Measurements from ENCODE around the gene GNAS.

GNAS gene

DNA sequence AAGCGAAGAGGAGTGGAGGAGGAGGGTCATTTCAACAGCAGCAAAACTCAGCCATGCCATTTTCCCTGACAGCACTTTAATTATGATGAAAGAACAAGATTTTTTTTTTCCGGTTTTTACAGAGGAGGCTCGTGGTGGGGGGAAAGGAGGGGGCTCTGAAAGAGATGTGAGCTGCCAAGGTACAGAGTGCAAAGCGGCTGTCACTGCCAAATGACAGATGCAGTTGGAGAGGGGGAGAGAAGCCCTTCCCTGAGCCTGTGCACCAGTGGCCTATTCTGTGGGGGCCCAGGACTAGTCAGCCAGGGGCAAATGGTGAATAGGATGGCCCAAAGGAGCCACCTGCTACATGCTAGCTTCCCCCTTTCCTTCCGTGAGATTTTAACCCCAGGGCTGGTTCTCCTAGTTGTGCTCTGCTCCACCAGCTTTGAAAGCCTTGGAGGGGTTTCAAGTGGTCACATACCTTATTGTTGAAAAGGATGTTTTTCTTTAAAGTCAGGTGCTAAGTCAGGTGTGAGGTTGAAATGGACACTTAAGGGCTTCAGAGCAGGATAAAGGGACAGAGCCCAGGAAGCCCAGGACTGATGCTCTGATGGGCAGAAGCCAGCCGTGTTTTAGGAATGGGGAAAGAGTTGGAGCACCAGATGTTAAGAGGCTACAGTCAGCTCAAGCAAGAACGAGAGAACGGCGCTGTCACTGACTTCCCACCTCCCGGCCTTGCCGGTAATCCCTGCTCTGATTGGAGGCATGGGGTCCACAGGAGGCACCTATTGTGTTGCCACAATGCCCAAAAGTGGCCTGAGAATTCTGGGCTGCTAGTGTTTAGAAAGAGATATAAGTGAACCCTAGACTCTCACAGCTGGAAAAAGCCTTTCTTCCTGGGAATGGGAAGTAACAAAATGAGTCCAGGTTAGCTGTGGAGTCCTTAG lies 24.8 kb downstream of the GNAS start:
- no peaks in the 10 kb centered on the region for H3K9me3 ChIP-seq (ENCODE audit: insufficient read depth, low read depth, low read length)
- H2AFZ ChIP-seq (ENCODE audit: low read length): peak overlapping the region; percentile 87
- H3K4me3 ChIP-seq (ENCODE audit: low read length, poor library complexity, severe bottlenecking): no peak overlapping the region
- peaks cover 14% of the 10 kb centered on the region for H3K4me1 ChIP-seq (ENCODE audit: insufficient read depth, low read length, poor library complexity, severe bottlenecking)
- H3K9me2 ChIP-seq (replicated peaks; ENCODE audit: low read depth, low read length): no peaks in the 10 kb centered on the region
- no peaks in the 10 kb centered on the region for H3K27me3 ChIP-seq (ENCODE audit: insufficient read depth, low read length, poor library complexity, severe bottlenecking)
- H3F3A ChIP-seq (ENCODE audit: low read depth): no peaks in the 10 kb centered on the region
- peak overlapping the region; percentile 42 for H3K4me2 ChIP-seq (ENCODE audit: low read depth, low read length, poor library complexity, severe bottlenecking)
- H3K9ac ChIP-seq (ENCODE audit: low read depth, low read length, poor library complexity, severe bottlenecking): peak overlapping the region; percentile 12
- H4K20me1 ChIP-seq (ENCODE audit: insufficient read depth, low read length, poor library complexity, severe bottlenecking): no peaks in the 10 kb centered on the region
- H3K36me3 ChIP-seq (ENCODE audit: insufficient read depth, low read length): no peaks in the 10 kb centered on the region
- H3K79me2 ChIP-seq (ENCODE audit: insufficient read depth, low read length): no peaks in the 10 kb centered on the region
- no peak for TF ChIP-seq EZH2phosphoT487 (IDR thresholded peaks at IDR 0.05; ENCODE audit: borderline replicate concordance)
- TF ChIP-seq, protein P1, sequence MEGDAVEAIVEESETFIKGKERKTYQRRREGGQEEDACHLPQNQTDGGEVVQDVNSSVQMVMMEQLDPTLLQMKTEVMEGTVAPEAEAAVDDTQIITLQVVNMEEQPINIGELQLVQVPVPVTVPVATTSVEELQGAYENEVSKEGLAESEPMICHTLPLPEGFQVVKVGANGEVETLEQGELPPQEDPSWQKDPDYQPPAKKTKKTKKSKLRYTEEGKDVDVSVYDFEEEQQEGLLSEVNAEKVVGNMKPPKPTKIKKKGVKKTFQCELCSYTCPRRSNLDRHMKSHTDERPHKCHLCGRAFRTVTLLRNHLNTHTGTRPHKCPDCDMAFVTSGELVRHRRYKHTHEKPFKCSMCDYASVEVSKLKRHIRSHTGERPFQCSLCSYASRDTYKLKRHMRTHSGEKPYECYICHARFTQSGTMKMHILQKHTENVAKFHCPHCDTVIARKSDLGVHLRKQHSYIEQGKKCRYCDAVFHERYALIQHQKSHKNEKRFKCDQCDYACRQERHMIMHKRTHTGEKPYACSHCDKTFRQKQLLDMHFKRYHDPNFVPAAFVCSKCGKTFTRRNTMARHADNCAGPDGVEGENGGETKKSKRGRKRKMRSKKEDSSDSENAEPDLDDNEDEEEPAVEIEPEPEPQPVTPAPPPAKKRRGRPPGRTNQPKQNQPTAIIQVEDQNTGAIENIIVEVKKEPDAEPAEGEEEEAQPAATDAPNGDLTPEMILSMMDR (conservative IDR thresholded peaks at IDR 0.05; ENCODE audit: low read length): no peak

DNA sequence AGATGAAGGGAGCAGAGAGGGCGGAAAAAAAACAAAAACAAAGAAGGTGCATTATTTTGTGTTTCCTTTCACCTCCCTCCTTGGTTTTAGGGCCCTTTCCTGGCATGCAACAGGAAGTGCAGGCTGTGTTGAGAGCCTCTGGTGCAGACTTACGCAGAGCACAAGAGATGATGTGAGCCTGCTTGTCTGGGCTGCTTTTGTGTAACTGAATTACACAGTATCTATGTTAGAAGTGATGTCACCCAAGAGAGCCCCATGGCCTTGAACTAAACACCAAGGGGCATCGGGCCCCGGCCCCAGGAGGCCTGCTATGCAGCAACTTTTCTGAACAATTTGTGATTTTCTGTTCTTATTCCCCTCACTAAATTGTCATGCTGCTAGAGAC lies 25.5 kb downstream of the GNAS start:
- H3K4me3 ChIP-seq (ENCODE audit: low read length, poor library complexity, severe bottlenecking): no peak overlapping the region
- peak overlapping the region; percentile 12 for H3K9ac ChIP-seq (ENCODE audit: low read depth, low read length, poor library complexity, severe bottlenecking)
- peak overlapping the region; percentile 42 for H3K4me2 ChIP-seq (ENCODE audit: low read depth, low read length, poor library complexity, severe bottlenecking)
- H3F3A ChIP-seq (ENCODE audit: low read depth): no peaks in the 10 kb centered on the region
- no peaks in the 10 kb centered on the region for H3K27me3 ChIP-seq (ENCODE audit: insufficient read depth, low read length, poor library complexity, severe bottlenecking)
- H3K9me3 ChIP-seq (ENCODE audit: insufficient read depth, low read depth, low read length): no peaks in the 10 kb centered on the region
- no peaks in the 10 kb centered on the region for H3K9me2 ChIP-seq (replicated peaks; ENCODE audit: low read depth, low read length)
- H2AFZ ChIP-seq (ENCODE audit: low read length): peak overlapping the region; percentile 87
- H4K20me1 ChIP-seq (ENCODE audit: insufficient read depth, low read length, poor library complexity, severe bottlenecking): no peaks in the 10 kb centered on the region
- no peaks in the 10 kb centered on the region for H3K36me3 ChIP-seq (ENCODE audit: insufficient read depth, low read length)
- TF ChIP-seq, protein P1 (conservative IDR thresholded peaks at IDR 0.05; ENCODE audit: low read length): no peak
- TF ChIP-seq EZH2phosphoT487 (IDR thresholded peaks at IDR 0.05; ENCODE audit: borderline replicate concordance): no peak
- H3K4me1 ChIP-seq (ENCODE audit: insufficient read depth, low read length, poor library complexity, severe bottlenecking): peaks cover 14% of the 10 kb centered on the region
- H3K79me2 ChIP-seq (ENCODE audit: insufficient read depth, low read length): no peaks in the 10 kb centered on the region

DNA sequence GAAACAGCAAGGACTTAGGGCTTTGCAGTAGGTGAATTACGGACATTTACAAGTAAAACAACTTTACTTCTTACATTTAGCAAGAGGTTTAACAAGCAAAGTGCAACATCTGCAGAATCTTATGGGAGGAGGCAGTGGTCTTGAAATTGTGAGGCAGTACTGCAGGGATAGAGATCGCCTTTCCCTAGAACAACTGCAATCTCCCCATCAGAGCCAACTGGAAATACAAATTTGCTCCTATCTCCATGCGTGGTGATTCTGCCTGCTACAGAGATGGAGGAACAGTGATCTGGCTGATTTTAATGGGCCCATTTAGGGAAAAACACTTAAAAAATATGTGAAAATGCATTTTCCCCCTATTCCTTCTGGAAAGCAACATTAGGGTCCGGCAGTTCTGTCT lies 25.9 kb downstream of the GNAS start:
- Histone ChIP-seq H3F3A (ENCODE audit: low read depth) (no peaks in the 10 kb centered on the region), H3K9me3 (ENCODE audit: insufficient read depth, low read depth, low read length) (no peaks in the 10 kb centered on the region), H3K4me2 (ENCODE audit: low read depth, low read length, poor library complexity, severe bottlenecking) (peak overlapping the region; percentile 42), H2AFZ (ENCODE audit: low read length) (peak overlapping the region; percentile 87), H3K79me2 (ENCODE audit: insufficient read depth, low read length) (no peaks in the 10 kb centered on the region), H3K4me3 (ENCODE audit: low read length, poor library complexity, severe bottlenecking) (no peak overlapping the region), H3K27me3 (ENCODE audit: insufficient read depth, low read length, poor library complexity, severe bottlenecking) (no peaks in the 10 kb centered on the region), H3K9me2 (replicated peaks; ENCODE audit: low read depth, low read length) (no peaks in the 10 kb centered on the region), H3K9ac (ENCODE audit: low read depth, low read length, poor library complexity, severe bottlenecking) (peak overlapping the region; percentile 12), H3K4me1 (ENCODE audit: insufficient read depth, low read length, poor library complexity, severe bottlenecking) (peaks cover 14% of the 10 kb centered on the region), H4K20me1 (ENCODE audit: insufficient read depth, low read length, poor library complexity, severe bottlenecking) (no peaks in the 10 kb centered on the region), H3K36me3 (ENCODE audit: insufficient read depth, low read length) (no peaks in the 10 kb centered on the region)
- TF ChIP-seq, protein P1 (conservative IDR thresholded peaks at IDR 0.05; ENCODE audit: low read length): no peak
- TF ChIP-seq EZH2phosphoT487 (IDR thresholded peaks at IDR 0.05; ENCODE audit: borderline replicate concordance): no peak
